ENCODE results near the gene SALL1. TPM values are rescaled to one million over a fixed set of nuclear protein-coding genes. Genes with fewer than 3 reads are reported as not detected.

SALL1 gene
- total RNA-seq, 2 experiments from 2014 or later = not detected

GRCh38 chr16:51116353-51116752 is 34.7 kb downstream of the SALL1 start:
- ChIA-PET CTCF (no interaction called here), POLR2A (no interaction called here)

DNA sequence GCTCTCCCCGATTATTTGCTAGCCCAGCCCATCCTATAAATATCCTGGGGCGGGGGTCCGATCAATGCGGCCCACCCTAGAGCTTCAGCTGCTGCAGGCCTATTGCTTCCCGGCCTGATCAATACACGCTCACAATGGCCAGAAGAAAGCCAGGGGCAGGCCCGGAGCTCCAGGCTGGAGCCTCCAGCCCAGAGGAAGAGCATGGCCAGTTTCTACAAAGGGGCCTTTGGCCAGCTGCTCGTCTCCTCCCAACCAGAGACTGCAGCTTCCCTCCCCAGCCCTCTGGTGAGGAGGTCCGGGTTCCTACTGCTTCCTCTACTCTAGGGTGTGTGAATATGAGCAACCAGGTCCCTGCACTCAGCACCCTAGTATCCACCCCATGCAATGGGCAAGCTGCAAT is 36.7 kb downstream of the SALL1 start:
- POLR2A ChIA-PET = no interaction called here
- CTCF ChIA-PET = no interaction called here

DNA sequence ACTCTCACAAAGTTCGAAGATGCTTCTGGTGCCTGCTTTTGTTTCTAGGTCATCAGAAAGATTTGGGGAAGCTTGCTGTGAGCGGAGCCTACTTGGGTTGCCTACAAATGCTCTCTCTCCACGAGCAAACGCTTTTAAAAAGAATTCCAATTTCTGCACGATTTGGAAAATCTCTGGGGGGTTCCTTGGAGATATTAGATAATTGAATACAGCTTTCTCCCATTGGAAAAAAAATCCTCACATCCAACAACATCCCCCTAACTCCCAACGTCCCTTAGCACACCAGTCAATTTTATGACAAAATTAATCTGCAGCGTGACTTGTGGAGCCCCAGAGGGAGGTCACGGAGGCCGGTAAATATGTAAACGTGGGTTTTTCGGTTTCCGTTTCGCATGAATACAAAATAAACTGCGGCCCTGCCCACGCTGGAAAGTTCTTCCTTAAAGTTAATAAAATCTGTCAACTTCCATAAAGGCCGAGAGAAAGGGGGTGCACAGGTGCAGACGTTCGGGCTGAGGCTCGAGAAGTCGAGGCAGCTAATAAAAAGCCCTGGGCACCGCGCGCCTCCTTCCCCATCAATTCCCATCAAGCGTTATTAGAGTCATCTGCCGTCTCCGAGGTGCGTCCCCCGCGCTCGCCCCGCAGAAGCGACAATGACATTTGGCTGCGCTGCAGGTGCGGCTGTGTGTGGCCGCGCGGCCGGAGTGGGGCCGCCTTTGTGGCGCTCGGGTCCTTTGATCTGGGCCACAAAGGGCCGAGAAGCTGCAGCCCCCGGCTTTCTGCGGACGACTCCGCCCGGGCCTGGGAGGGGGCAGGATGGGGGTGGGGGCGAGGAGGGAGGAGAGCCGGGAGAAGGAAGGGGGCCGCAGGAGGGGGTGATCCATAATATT is 37.6 kb downstream of the SALL1 start:
- ChIA-PET POLR2A (no interaction called here), CTCF (no interaction called here)

GRCh38 chr16:51112323-51112722 is 38.7 kb downstream of the SALL1 start:
- ChIA-PET CTCF (no interaction called here), POLR2A (no interaction called here)

GRCh38 chr16:51111759-51112158 is 39.3 kb downstream of the SALL1 start:
- POLR2A ChIA-PET = no interaction called here

DNA sequence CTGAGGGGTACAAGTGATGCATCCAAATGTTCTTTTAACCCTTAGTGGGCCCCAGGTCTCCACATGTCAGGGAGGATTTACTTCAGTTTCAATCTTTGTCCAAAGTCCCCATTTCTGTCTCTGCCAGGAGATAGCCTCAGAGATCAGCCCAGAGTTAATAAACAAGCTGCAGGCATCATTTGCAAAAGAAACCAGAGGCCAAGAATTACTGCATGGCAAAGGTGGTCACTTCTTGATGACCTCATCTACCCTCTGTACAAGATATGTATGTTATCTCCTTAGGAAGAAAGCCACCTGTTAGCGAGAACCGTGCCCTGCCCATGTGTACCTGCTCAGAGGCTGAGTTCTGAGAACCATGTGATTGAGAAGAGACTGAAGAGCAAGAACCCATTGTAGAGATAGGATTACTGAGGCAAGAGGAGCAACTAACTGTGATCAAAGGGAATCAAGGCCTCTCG is 40.3 kb downstream of the SALL1 start:
- ChIA-PET POLR2A (no interaction called here), CTCF (no interaction called here)

More at GRCh38 chr16:51111759-51112158, 39.3 kb downstream of the SALL1 start:
- CTCF ChIA-PET = no interaction called here

DNA sequence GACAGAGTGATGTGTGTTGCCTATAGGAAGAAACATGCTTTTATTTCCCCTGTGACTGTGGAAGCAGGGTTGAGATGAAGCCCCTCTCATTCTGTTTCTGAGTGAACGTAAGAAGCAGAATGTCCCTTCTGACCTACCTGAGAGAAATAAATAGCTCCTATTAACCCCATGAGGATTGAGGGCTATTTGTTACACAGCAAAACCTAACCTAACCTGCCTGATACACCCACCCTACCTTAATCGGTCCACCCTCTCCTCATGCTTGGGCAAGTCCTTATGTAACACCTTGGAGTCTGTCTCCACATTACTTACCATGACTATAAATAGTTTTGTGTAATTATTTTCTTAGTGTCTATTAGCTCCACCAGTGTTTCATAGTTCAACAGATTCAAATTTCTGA is 41.9 kb downstream of the SALL1 start:
- POLR2A ChIA-PET = no interaction called here
- CTCF ChIA-PET = no interaction called here

DNA sequence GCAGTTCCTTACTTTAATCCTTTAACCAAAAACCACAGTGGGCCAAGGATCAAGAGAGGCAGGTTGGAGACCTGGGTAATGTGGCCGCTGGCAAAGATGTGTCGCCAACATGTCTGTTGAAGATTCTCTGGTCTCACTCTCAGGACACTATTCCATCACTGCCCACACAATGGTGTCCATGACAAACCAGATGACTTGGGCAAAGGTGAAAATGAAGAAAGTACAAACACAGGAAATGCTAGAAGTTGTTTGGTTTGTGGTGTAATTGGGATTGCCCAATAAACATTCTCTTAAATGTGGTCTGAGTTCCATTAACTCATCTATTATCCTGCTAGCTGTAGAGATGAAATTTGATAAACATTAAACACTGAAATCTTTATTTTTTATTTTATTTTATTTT is 43.3 kb downstream of the SALL1 start:
- CTCF ChIA-PET = no interaction called here
- POLR2A ChIA-PET = no interaction called here

GRCh38 chr16:51106535-51106934 is 44.5 kb downstream of the SALL1 start:
- POLR2A ChIA-PET = no interaction called here
- CTCF ChIA-PET = no interaction called here

DNA sequence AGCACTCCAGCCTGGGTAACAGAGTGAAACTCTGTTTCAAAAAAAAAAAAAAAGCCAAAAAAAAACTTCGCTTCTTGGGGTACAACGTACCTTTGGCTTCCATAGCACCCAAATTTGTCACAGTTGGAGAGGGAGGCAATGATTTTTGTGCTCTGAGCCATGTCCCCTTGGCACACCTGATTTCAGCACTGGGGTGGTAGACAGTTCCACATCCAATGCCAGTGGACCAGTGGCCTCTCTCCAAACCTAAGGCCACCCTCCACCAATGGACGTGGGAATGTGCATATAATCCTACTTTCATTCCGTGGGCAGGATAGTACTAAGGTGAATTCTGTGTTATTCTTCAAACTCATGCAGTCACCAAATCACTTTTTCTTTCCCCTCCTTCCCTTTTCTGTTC is 47.5 kb downstream of the SALL1 start:
- POLR2A ChIA-PET = no interaction called here
- CTCF ChIA-PET = no interaction called here

DNA sequence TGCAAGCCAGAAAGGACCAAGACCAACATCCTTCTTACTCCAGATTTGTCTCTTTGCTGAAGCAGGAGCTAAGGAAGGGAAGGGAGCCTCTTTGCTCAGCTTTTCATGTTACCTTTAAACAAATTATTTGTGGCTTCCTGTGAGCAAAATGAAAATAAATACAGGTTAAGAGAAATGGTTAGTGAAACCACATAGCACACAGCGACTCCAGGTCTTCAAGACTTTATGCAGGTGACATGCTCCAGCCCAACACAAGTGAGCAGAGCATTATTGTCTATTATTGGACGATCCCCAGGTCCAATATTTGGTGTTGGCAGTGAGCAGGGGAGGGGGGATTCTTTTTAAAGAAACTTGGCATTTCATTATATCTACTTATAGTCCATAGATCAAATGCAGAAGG is 53.3 kb downstream of the SALL1 start:
- POLR2A ChIA-PET = no interaction called here

DNA sequence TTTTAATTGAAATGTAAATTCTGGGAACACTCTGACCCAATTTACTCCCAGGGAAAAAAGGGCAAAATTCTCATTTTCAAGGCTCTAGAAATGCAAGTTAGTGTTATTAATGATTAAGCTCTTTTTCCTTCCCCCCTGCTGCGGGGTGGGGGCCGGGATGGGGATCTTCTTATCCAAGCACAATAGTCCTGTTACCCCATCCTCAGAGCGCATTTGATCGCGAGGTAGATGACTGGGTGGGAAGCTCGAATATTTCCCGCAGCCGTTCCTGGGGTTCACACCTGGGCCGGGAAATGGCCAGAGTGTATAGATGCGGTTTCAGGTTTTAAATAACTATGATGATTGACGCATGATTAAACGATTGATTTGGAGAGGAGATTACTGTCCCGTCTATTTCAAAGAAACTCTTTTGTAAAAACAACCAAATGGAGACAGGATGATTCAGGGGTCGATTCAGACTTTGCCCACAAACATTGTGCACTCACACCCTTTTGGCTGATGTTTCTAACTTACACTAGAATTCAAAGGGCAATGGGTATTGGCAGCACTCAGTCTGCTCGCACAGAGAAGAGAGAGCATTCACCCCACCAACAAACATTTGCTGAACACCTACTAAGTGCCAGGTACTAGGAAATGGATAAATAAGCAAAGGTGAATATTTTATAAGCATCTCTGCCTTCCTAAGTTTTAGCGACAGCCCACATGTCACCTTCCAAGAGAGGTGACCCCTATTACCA is 55.0 kb downstream of the SALL1 start:
- CTCF ChIA-PET = no interaction called here
- POLR2A ChIA-PET = no interaction called here

More for the DNA sequence above, 53.3 kb downstream of the SALL1 start:
- CTCF ChIA-PET = no interaction called here

- CTCF ChIA-PET = no interaction called here
- POLR2A ChIA-PET = no interaction called here
Observed at GRCh38 chr16:51095084-51095881, 55.8 kb downstream of the SALL1 start.

DNA sequence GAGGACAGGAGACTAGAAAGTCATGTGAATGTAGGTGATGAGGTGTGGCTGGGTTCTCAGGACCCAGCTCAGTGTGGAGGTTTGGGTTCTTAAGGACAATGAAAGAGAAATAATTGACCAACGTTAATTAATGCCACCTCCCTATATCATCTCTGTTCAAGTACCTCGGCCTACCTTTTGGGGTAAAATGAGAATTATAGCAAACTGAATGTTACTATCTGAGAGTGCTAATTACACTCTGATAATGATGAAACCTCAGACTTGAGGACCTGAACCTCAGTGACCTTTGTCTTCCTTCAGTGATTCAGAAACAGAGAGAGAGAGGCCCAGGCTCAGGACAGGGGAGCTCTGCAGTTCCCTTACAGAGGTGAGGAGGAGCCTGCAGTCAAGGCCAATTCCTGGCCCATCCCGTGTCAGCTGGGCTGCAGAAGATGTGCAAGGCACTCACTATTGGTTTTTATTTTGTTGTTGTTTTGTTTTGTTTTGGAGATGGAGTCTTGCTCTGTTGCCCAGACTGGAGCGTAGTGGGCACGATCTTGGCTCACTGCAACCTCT is 57.3 kb downstream of the SALL1 start:
- POLR2A ChIA-PET = no interaction called here

More for the DNA sequence above, 57.3 kb downstream of the SALL1 start:
- CTCF ChIA-PET = no interaction called here

Data from activated CD8-positive, alpha-beta memory T cell treated with anti-CD3 and anti-CD28 coated beads for 36 hours (primary cell).